Ovary (tissue), 9 donors: ENCODE data around the gene CPNE1. TPM values are rescaled to one million over a fixed set of nuclear protein-coding genes. Genes with fewer than 3 reads are reported as not detected.

Source experiments
- DNase-seq, 5 donors: peaks; one replicate each; pipeline ENCODE4 v3.0.0-alpha.2; 2019 to 2020
- H3K27ac ChIP-seq, 2 donors: fragments of 200-600 bp; one replicate each; pipeline versions ENCODE4 v1.5.1 to v1.8.0; 2019 to 2022
- H3K27me3 ChIP-seq: fragments of 200-600 bp; one replicate; pipeline ENCODE4 v1.8.0; 2022
- H3K36me3 ChIP-seq: fragments of 200-600 bp; sonication (generic); one replicate; pipeline ENCODE4 v1.5.1; 2019
- H3K4me1 ChIP-seq: one replicate; pipeline ENCODE4 v1.8.1; 2013; ENCODE audit warnings: mild to moderate bottlenecking, moderate library complexity; ENCODE audit not compliant: insufficient read depth
- H3K4me3 ChIP-seq: fragments of 200-600 bp; sonication (generic); one replicate; pipeline ENCODE4 v1.5.1; 2017
- H3K9me3 ChIP-seq, 2 donors: fragments of 200-600 bp in 1 of 2; sonication (generic) in 1 of 2; one replicate each; pipeline versions ENCODE4 v1.5.1 to v1.8.1; 2013 to 2019; ENCODE audit warnings: mild to moderate bottlenecking in 1 of 2, moderate library complexity in 1 of 2
- CTCF ChIP-seq, 3 donors: fragments of 450-650 bp in 2 of 3; fragments of 200-600 bp in 1 of 3; IDR thresholded peaks; one replicate each; pipeline versions ENCODE4 v1.5.1 to v1.8.0; 2016 to 2022; ENCODE audit warnings: antibody characterized with exemption in 3 of 3, mild to moderate bottlenecking in 1 of 3
- EP300 ChIP-seq: sonication (generic); formaldehyde crosslinking; IDR thresholded peaks from one replicate; pipeline ENCODE4 v1.6.1; 2017; ENCODE audit warnings: antibody characterized with exemption
- POLR2A ChIP-seq: fragments of 450-650 bp; IDR thresholded peaks from one replicate; pipeline ENCODE4 v1.6.1; 2017; ENCODE audit warnings: antibody characterized with exemption, mild to moderate bottlenecking, moderate library complexity
- WGBS, 3 donors: extraction: QIAGEN DNeasy Blood & Tissue Kit in 1 of 3; methylation state at CpG; one replicate each; pipeline versions ENCODE4 v1.1.5 to v1.1.7; 2013 to 2017; 5-methylcytosine and 5-hydroxymethylcytosine counted together
- intact Hi-C, 4 donors: fragments of 100-400 bp; cut with DNase I; formaldehyde crosslinking; loops; one replicate each; pipeline versions ENCODE4 v1.11.0 to v1.15.1; 2022 to 2023
- polyA plus RNA-seq, 2 donors: library from polyadenylated mRNA; stranded (reverse); fragments of 200-250 nt in 1 of 2; fragments of 350-450 nt in 1 of 2; fragmentation: Illumina TruSeq in 1 of 2; extraction: RNeasy Lipid Tissue Mini Kit (QIAGEN cat#74804) in 1 of 2; gene quantifications; one replicate each; pipeline ENCODE4 v1.2.3, GENCODE V29; 2013 to 2014
- total RNA-seq, 7 donors: library from RNA; depleted of rRNA in 2 of 7; stranded (reverse); fragments of >200 nt in 2 of 7; fragmentation: NEBNext Ultra II Directional in 3 of 7; extraction: Animal tissue kit (Norgen Biotek cat#: 25700) in 3 of 7; gene quantifications; one replicate each; pipeline versions ENCODE4 v1.1.0 to v1.2.4, GENCODE V29; 2016 to 2023
- donor health status: DM: no; HTN: no; CAD: no; lungs with moderate emphysema.
- donor health status: DM: no; HTN: no; CAD: no.
- donor health status: Bipolar disorder and iron deficiency.
- donor health status: DM: yes; HTN: yes; CAD: no.
- donor health status: DM: no; HTN: no; CAD: no.
- donor health status: DM: yes; HTN: yes; CAD: no.

CPNE1 gene
- total and polyA plus RNA-seq, 9 donors = 97.5 to 173 (median 157) TPM

GRCh38 chr20:35583636-35584560, 80.8 kb downstream of the CPNE1 start:
- Histone ChIP-seq H3K27ac (no peak overlapping the region), H3K9me3 (no peaks in the 10 kb centered on the region), H3K36me3 (no peaks in the 10 kb centered on the region), H3K4me3 (no peak overlapping the region), H3K4me1 (no peaks in the 10 kb centered on the region), H3K27me3 (no peaks in the 10 kb centered on the region)
- intact Hi-C loops = no loop called here
- 84 to 90% (median 85%) methylated on average over 18 of the region's 18 CpGs for WGBS, 3 donors
- no peak for DNase-seq
- TF ChIP-seq EP300 (no peak), POLR2A (no peak), CTCF (IDR thresholded peaks at IDR 0.05) (no peak)

GRCh38 chr20:35582741-35583404, 81.8 kb downstream of the CPNE1 start:
- intact Hi-C loops = no loop called here
- WGBS, 3 donors = 84 to 91% (median 88%) methylated on average over 12 of the region's 12 CpGs

GRCh38 chr20:35582131-35582530, 82.6 kb downstream of the CPNE1 start:
- TF ChIP-seq POLR2A = no peak
- no peak for TF ChIP-seq EP300
- no peak for TF ChIP-seq CTCF (IDR thresholded peaks at IDR 0.05)
- WGBS, 3 donors = 86 to 93% (median 89%) methylated on average over 7 of the region's 7 CpGs
- Histone ChIP-seq H3K9me3 (no peaks in the 10 kb centered on the region), H3K27me3 (no peaks in the 10 kb centered on the region), H3K36me3 (no peaks in the 10 kb centered on the region), H3K4me3 (no peak overlapping the region), H3K27ac (no peak overlapping the region), H3K4me1 (no peaks in the 10 kb centered on the region)
- DNase-seq = no peak
- intact Hi-C loops = no loop called here

More at GRCh38 chr20:35582741-35583404, 81.8 kb downstream of the CPNE1 start:
- DNase-seq = no peak
- TF ChIP-seq CTCF (IDR thresholded peaks at IDR 0.05) = no peak
- no peak for TF ChIP-seq EP300
- no peak for TF ChIP-seq POLR2A
- Histone ChIP-seq H3K27me3 (no peaks in the 10 kb centered on the region), H3K4me3 (no peak overlapping the region), H3K27ac (no peak overlapping the region), H3K9me3 (no peaks in the 10 kb centered on the region), H3K36me3 (no peaks in the 10 kb centered on the region), H3K4me1 (no peaks in the 10 kb centered on the region)

GRCh38 chr20:35579196-35579595, 85.5 kb downstream of the CPNE1 start:
- no peak overlapping the region for H3K4me3 ChIP-seq
- no peaks in the 10 kb centered on the region for H3K4me1 ChIP-seq
- no peak for TF ChIP-seq EP300
- TF ChIP-seq CTCF (IDR thresholded peaks at IDR 0.05) = no peak
- TF ChIP-seq POLR2A = no peak
- H3K27ac ChIP-seq = no peak overlapping the region
- no peaks in the 10 kb centered on the region for H3K9me3 ChIP-seq
- 93 to 96% (median 95%) methylated on average over 6 of the region's 6 CpGs for WGBS, 3 donors
- H3K36me3 ChIP-seq = no peaks in the 10 kb centered on the region
- H3K27me3 ChIP-seq = no peaks in the 10 kb centered on the region
- DNase-seq = no peak
- intact Hi-C loops = no loop called here
